Measurements from ENCODE around the gene ZNF544. TPM values are rescaled to one million over a fixed set of nuclear protein-coding genes. Genes with fewer than 3 reads are reported as not detected.

Gene ZNF544
- total RNA-seq, 4 donors from 2014 or later, result 35.2 to 55.2 (median 53.3) TPM

DNA sequence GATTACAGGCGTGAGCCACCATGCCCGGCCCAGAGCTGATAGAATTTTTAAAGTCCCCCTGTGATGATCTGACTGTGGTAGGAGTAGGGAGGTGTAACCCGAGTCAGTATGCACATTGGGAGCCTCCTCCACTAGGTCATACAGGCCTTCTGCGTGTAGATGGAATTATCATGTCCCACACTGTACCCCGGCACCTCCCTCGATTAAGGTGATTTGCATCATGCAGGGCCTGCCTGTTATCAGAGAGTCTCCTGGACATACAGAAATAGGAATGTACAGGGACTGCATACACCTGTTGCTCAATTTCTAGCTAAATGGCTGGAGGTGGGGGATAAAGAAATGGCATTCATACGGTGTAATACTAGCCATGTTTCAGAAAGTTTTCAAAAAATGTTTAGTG is 75.5 kb downstream of the ZNF544 start:
- Histone ChIP-seq H3K27ac (peak overlapping the region in 2 of 4 donors; percentile 89 to 92), H3K4me3 (peak overlapping the region in 1 of 4 donors; percentile 95), H3K4me1 (peaks cover 0 to 29% (median 14%) of the 10 kb centered on the region in 4 donors), H3K36me3 (peaks cover 0 to 62% (median 14%) of the 10 kb centered on the region in 3 donors), H3K27me3 (no peaks in the 10 kb centered on the region), H3K9me3 (peaks cover 0 to 24% (median under 1%) of the 10 kb centered on the region in 4 donors)
- TF ChIP-seq EP300 (IDR thresholded peaks at IDR 0.05), result no peak
- TF ChIP-seq POLR2A (IDR thresholded peaks at IDR 0.05), result no peak
- TF ChIP-seq, protein P1, sequence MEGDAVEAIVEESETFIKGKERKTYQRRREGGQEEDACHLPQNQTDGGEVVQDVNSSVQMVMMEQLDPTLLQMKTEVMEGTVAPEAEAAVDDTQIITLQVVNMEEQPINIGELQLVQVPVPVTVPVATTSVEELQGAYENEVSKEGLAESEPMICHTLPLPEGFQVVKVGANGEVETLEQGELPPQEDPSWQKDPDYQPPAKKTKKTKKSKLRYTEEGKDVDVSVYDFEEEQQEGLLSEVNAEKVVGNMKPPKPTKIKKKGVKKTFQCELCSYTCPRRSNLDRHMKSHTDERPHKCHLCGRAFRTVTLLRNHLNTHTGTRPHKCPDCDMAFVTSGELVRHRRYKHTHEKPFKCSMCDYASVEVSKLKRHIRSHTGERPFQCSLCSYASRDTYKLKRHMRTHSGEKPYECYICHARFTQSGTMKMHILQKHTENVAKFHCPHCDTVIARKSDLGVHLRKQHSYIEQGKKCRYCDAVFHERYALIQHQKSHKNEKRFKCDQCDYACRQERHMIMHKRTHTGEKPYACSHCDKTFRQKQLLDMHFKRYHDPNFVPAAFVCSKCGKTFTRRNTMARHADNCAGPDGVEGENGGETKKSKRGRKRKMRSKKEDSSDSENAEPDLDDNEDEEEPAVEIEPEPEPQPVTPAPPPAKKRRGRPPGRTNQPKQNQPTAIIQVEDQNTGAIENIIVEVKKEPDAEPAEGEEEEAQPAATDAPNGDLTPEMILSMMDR (IDR thresholded peaks at IDR 0.05), result no peak
- 80 to 86% methylated on average over 7 of the region's 7 CpGs for WGBS, 2 donors
- no peak for DNase-seq (ENCODE audit: low spot score in 2 of 2)

DNA sequence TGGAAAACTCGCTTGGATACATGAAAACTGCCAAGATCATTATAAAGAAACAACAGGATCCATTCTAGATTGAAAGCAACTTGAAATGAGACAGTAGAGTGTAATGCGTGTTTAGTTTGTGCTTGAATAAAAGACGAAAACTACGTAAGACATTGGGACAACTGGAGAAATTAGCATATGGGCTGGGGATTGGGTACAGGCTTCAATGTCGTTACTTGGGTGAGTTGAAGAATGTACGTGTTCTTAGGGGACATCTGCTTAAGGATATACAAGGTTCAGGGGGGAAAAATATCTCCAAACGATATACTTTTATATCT is 76.0 kb downstream of the ZNF544 start:
- Histone ChIP-seq H3K36me3 (peaks cover 0 to 62% (median 14%) of the 10 kb centered on the region in 3 donors), H3K4me1 (peaks cover 0 to 29% (median 14%) of the 10 kb centered on the region in 4 donors), H3K4me3 (peak overlapping the region; percentile 75 to 95 (median 80)), H3K9me3 (peaks cover 0 to 19% (median 0%) of the 10 kb centered on the region in 4 donors), H3K27me3 (no peaks in the 10 kb centered on the region), H3K27ac (peak overlapping the region; percentile 19 to 92 (median 79))
- no peak for DNase-seq (ENCODE audit: low spot score in 2 of 2)
- TF ChIP-seq EP300 (IDR thresholded peaks at IDR 0.05), result no peak
- no peak for TF ChIP-seq POLR2A (IDR thresholded peaks at IDR 0.05)
- TF ChIP-seq, protein P1 (IDR thresholded peaks at IDR 0.05), result no peak
- 13% methylated on average over 7 of the region's 7 CpGs for WGBS, 2 donors

DNA sequence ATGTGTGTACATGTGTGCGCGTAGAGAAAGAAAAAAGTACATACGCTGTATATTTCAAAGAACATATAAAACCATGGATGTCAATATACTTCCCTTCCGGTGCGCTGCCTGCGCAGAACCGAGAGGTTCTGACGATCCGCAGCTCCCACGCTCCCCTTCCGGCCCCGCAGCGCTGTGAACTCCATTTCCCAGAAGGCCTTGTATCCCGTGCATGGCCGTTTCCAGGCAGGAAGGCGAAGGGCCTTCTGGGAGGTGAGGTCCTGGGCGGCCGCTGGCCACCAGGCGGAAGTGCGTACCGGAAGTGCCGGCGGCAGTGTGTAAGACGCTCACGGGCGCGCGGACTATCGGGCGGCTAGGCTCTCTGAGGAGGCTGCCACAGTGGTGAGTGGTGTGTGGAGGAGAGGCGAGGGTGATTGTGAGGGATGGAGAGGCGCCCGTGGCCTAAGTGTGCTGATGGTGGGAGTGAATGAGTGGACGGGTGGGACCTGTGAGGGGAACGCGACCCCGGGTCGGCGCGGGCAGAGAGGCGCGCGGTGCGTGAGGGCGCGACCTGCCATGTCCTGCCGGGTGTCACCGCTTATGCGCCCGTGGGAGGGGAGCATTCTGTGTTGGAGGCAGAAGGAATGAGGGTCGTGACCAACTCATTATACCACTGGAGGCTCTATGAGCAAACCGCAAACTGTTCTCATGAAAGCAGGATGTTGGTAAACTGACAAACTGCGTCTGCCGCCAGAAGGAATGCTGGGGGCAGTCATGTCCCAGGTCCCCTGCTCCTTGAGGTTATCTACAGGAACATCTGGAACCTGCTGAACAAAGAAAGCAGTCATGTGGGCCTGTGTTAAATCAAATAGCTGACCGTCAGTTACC is 76.6 kb downstream of the ZNF544 start, which contains the start of gene ERVK3-1:
Gene ERVK3-1 (plus strand): TSS at position 313 of the 867 bp plus-strand sequence. CDS start 6,792 bp downstream, outside the sequence.
- peak; percentile 59 to 85 for TF ChIP-seq POLR2A (IDR thresholded peaks at IDR 0.05)
- TF ChIP-seq, protein P1 (IDR thresholded peaks at IDR 0.05), result peak in 4 of 5 experiments; percentile 4 to 84 (median 45)
- peak; percentile 95 to 97 for TF ChIP-seq EP300 (IDR thresholded peaks at IDR 0.05)
- H3K4me1 ChIP-seq, result peaks cover 0 to 29% (median 14%) of the 10 kb centered on the region in 4 donors
- peak within 1 kb of the TSS; percentile 75 to 95 (median 90) for H3K27ac ChIP-seq
- 0 to 1% methylated on average over 54 to 55 of the region's 55 CpGs for WGBS, 2 donors
- peaks cover 0 to 62% (median 8%) of the 10 kb centered on the region in 3 donors for H3K36me3 ChIP-seq
- no peaks in the 10 kb centered on the region for H3K27me3 ChIP-seq
- peak within 1 kb of the TSS; percentile 75 to 95 (median 80) for H3K4me3 ChIP-seq
- H3K9me3 ChIP-seq, result peaks cover 0 to 13% (median 0%) of the 10 kb centered on the region in 4 donors
- peak; percentile 83 to 87 for DNase-seq (ENCODE audit: low spot score in 2 of 2)

DNA sequence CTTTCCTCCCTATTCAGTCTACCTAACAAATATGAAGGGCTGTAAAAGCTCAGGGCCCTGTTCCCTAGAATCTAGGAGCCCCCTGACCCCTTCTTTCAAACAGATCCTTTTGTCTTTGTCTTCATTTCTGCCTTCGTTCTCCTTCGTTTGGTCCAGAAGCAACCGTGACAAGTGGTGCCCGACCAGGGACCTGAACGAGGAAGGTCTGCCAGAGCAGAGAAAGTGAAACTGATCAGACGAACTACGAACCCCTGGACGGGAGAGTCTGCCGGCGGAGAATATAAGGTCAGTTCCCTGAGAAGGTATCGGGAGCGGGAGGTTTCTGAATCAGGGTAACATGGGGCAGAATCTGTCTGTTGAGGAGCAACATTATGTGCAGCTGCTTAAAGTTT is 77.2 kb downstream of the ZNF544 start:
- Histone ChIP-seq H3K27me3 (no peaks in the 10 kb centered on the region), H3K4me1 (peaks cover 0 to 29% (median 14%) of the 10 kb centered on the region in 4 donors), H3K36me3 (peaks cover 0 to 61% (median 5%) of the 10 kb centered on the region in 3 donors), H3K27ac (peak overlapping the region; percentile 75 to 95 (median 90)), H3K9me3 (peaks cover 0 to 7% (median 0%) of the 10 kb centered on the region in 4 donors), H3K4me3 (peak overlapping the region; percentile 75 to 95 (median 80))
- DNase-seq (ENCODE audit: low spot score in 2 of 2), result no peak
- WGBS, 2 donors, result 53 to 66% methylated on average over 12 of the region's 12 CpGs
- TF ChIP-seq, protein P1 (IDR thresholded peaks at IDR 0.05), result no peak
- no peak for TF ChIP-seq POLR2A (IDR thresholded peaks at IDR 0.05)
- TF ChIP-seq EP300 (IDR thresholded peaks at IDR 0.05), result no peak

DNA sequence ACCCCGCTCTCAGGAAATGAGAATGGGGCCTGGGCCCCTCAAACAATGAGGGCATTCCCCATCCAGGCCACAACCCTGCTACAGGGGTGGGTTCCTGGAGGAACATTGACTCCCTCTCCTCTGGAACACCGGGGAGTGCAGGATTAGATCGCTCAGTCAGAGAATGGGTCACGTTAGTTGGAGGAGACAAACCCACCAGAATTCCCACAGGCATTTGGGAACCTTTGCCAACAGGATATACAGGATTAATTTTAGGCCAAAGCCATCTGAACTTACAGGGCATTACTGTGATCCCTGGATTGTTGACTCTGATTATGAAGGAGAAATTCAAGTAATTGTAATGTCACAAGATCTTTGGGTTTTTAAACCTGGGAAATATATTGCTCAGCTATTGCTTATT is 79.0 kb downstream of the ZNF544 start:
- H3K9me3 ChIP-seq, result peaks cover 0 to 2% (median 0%) of the 10 kb centered on the region in 4 donors
- no peak for TF ChIP-seq POLR2A (IDR thresholded peaks at IDR 0.05)
- TF ChIP-seq, protein P1 (IDR thresholded peaks at IDR 0.05), result no peak
- no peak for TF ChIP-seq EP300 (IDR thresholded peaks at IDR 0.05)
- no peak overlapping the region for H3K4me3 ChIP-seq
- WGBS, 2 donors, result 93 to 97% methylated on average over 4 of the region's 4 CpGs
- no peaks in the 10 kb centered on the region for H3K27me3 ChIP-seq
- peaks cover 0 to 29% (median 14%) of the 10 kb centered on the region in 4 donors for H3K4me1 ChIP-seq
- DNase-seq (ENCODE audit: low spot score in 2 of 2), result no peak
- H3K27ac ChIP-seq, result no peak overlapping the region
- peaks cover 3 to 66% (median 15%) of the 10 kb centered on the region in 3 donors for H3K36me3 ChIP-seq
